GM19238 (cell line): ENCODE measurements around the gene RIPPLY1.

Experiments
- DNase-seq: peaks from one replicate; pipeline ENCODE4 v3.0.0; 2011; ENCODE audit warnings: low spot score; ENCODE audit not compliant: insufficient read length

Gene RIPPLY1, protein sequence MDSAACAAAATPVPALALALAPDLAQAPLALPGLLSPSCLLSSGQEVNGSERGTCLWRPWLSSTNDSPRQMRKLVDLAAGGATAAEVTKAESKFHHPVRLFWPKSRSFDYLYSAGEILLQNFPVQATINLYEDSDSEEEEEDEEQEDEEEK

GRCh38 chrX:106903291-106903824 lies at the start of gene RIPPLY1:
RIPPLY1 (minus strand) TSS chrX:106903341; CDS start chrX:106903287, 54 bp downstream.
- DNase-seq, result no peak

- DNase-seq, result no peak
Observed at GRCh38 chrX:106952538-106952937, 49.4 kb upstream of the RIPPLY1 start.

DNA sequence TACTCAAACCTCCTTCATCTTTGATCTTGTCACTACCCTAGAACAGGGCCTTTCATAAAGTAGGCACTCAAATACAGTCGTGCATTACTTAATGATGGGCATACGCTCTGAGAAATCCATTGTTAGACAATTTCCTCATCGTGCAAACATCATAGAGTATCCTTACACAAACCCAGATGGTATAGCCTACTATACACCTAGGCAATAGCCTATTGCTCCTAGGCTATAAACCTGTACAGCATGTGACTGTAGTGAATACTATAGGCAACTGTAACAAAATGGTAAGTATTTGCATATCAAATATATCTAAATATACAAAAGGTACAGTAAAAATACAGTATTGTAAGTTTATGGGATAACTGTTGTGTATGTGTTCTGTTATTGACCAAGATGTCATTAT lies 48.9 kb upstream of the RIPPLY1 start:
- no peak for DNase-seq

DNA sequence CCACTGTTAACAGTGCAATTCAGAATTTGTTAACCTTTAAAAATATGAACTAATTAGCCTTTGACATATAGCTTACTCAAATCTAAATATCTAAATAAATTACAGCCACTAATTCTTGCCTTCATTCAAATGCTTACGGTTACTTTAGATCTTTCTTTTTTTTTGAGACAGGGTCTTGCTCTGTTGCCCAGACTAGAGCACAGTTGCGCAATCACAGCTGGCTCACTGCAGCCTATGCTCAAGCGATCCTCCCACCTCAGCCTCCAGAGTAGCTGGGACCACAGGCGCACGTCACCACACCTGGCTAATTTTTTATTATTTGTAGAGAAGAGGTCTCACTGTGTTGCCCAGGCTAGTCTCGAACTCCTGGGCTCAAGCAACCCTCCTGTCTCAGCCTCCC lies 48.1 kb upstream of the RIPPLY1 start:
- DNase-seq, result no peak

GRCh38 chrX:106950381-106950780 lies 47.2 kb upstream of the RIPPLY1 start:
- no peak for DNase-seq

GRCh38 chrX:106949366-106949765 lies 46.2 kb upstream of the RIPPLY1 start:
- DNase-seq, result no peak

- DNase-seq, result no peak
Observed at GRCh38 chrX:106948641-106949040, 45.5 kb upstream of the RIPPLY1 start.

DNA sequence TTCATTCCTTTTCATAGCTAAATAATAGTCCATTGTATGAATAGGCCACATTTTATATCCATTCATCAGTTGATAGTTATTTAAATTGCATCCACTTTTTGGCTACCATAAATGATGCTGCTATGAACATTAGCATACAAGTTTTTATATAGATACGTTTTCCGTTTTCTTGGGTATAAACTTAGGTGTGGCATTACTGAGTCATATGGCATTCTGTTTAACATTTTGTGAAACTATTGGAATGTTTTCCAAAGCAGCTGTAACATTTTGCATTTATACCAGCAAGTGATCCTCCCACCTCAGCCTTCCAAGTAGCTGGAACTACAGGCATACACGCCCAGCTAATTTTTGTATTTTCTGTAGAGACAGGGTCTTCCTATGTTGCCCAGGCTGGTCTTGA lies 43.3 kb upstream of the RIPPLY1 start:
- DNase-seq, result no peak

- no peak for DNase-seq
Observed at GRCh38 chrX:106940068-106940467, 36.9 kb upstream of the RIPPLY1 start.

DNA sequence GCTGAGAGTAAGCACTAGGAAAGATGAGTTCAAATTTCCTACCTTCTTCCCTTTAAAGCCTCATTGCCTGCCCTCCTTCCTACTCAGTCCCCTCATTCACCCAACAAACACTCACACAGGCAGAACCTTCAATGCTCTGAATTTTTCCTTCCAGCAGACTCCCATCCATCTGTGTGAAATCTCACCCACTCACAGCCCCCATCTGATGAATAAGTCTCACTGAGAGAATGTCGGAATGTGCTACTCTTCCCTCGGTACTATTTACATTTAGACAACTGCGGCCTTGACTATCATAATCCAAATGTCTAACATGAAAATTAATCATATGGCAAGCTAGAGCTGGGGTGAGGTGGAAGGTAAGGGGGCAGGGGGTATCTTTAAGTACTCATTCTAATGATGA lies 36.4 kb upstream of the RIPPLY1 start:
- no peak for DNase-seq

DNA sequence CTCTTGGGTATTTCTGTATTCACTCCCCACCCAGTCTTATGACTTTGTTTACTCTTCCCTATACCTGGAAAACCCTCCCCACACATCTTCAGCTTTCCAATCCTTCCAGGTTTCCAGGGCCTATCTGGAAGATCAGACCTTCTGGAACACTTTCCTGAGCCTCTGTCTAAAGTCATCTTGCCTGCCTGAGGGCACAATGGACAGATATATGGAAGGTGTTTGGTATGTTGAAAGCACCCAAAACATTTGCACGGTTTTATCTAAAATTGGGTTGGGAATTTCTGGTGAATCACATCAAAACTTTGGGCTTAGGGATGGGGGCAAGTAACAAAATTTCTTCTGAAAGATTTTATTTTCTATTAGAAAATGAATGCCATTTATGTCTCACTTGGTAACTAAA lies 33.1 kb upstream of the RIPPLY1 start:
- no peak for DNase-seq

DNA sequence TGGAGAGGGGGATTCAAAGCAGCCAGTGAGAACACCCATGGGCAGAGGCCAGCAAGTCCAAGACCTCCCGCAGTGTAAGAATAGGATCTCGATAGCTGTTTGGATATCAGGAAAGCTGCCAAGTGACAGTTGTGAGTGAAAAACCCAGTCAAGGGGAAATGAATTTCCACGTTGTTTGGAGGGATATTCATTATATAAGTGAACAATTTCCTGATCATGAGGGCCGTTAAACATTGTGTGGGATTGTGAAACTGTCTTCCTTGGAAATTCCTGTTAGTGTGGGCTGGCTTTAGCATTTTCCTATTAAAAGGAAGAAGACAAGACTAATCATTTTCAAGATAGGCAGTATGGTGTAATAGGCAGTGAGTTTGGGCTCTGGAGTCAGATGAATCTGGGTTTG lies 32.0 kb upstream of the RIPPLY1 start:
- DNase-seq, result no peak

- no peak for DNase-seq
Observed at GRCh38 chrX:106933538-106933961, 30.4 kb upstream of the RIPPLY1 start.

DNA sequence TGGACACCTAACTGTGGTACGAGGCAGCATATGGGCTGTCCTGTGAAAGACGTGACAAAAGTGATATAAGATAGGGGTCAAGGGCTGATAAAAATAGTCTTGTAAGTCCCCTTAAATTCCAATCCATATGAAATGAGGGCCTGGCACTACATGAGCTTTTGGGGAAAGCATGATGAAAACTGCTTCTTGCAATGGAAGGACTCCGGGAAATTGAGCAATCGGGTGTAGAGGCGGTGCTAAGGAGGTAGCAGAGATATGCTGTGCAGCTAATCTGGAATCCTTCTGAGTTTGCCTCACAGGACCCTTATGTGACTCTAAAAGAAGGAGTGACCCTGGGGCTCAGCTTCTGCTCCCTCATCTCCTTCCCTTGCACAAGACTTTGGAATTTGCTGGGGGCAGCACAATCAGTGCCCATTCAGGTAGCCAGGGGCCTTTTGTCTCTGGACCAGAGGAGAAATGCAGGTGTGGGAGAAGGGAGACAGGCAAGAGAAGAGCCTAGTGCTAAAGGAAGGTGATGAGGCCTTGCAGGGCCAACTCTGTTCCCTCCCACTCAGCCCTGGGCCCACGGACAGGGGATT lies 29.9 kb upstream of the RIPPLY1 start:
- DNase-seq, result no peak

GRCh38 chrX:106932492-106932923 lies 29.4 kb upstream of the RIPPLY1 start:
- DNase-seq, result no peak

DNA sequence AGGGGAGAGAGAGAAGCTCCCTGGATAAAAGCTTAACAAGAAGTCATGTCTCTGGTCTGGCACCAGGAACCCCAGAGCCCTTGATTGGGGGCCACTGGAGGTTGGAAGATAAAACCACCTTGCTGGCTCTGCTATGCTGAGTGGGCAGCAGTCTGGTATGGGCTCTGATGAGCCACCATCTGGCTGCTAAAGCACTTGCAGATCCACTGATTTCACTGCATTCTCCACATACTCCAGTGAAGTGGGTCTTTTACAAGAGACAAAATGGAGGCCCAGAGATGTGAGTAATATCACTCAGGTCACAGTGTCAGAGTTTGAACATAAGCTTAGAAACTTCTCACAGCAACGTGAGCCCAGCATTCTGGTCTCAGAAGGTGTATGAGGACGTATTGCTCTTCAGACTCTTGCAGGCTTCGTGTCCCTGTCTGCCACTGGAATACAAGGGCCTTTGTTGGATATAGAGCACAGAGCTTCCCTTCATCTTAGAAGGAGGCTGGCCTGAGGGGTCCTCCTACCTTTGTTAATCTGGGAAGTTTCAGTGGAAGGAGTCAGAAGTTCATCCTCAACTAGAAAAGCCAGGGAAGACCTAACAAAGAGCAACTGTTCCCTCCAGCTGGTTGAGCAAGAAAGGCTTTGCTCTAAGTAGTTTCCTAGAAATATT lies 28.8 kb upstream of the RIPPLY1 start:
- DNase-seq, result no peak

DNA sequence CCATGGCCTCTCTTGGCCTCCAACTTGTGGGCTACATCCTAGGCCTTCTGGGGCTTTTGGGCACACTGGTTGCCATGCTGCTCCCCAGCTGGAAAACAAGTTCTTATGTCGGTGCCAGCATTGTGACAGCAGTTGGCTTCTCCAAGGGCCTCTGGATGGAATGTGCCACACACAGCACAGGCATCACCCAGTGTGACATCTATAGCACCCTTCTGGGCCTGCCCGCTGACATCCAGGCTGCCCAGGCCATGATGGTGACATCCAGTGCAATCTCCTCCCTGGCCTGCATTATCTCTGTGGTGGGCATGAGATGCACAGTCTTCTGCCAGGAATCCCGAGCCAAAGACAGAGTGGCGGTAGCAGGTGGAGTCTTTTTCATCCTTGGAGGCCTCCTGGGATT lies 25.1 kb upstream of the RIPPLY1 start:
- no peak for DNase-seq

DNA sequence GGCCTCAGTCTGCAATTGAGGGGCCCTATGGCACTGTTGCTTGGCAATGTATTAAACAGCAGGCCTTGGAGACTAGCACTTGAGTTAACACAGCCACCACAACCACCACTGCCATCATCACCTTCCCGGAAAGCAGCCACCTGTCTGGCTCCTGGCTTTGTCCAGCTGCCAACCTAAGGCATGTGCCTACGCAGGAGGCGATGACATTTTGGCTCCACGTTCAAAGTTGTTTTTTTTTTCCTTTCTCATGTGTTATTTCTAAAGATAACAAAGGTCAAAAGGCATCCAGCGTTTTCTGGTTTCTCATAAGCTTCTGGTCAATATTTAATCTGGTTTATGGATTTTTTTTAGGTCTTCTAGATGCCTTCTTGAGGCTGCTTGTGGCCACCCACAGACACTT lies 24.6 kb upstream of the RIPPLY1 start:
- DNase-seq, result no peak

DNA sequence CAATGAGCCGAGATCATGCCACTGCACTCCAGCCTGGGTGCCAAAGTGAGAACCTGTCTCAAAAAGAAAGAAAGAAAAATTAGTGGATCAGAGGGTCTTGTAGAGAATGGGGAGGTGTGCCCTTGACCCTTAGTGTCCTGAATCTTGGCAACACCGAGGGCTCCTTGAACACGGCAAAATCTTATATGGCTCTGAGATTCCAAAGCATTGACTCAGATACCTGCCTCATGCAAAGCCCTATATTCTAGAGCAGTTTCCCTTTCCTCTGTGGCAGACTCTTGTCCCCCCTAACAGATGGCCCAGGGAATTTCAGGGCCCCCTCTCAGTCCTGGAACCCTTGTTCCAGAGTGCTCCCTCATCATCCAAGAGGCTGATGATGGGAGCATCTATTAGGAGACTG lies 23.9 kb upstream of the RIPPLY1 start:
- no peak for DNase-seq

DNA sequence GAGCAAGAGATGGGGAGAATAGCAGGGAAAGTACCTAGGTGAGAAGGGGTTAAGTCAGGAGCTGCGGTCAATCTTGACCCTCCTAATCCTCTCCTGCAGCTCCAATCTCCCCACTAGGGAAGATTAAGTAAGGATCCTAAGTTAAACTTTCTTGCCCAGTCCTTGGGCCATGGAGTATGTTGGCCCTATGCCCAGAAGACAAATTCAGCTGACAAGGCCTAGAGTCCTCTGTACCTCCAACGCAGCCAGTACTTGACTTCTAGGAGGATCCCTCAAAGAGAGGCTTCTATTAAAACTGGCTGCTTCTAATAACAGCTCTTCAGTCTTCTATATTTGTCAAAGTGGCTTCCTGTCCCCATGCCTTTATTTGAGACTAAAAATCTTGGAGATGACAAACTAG lies 18.5 kb upstream of the RIPPLY1 start:
- DNase-seq, result no peak

DNA sequence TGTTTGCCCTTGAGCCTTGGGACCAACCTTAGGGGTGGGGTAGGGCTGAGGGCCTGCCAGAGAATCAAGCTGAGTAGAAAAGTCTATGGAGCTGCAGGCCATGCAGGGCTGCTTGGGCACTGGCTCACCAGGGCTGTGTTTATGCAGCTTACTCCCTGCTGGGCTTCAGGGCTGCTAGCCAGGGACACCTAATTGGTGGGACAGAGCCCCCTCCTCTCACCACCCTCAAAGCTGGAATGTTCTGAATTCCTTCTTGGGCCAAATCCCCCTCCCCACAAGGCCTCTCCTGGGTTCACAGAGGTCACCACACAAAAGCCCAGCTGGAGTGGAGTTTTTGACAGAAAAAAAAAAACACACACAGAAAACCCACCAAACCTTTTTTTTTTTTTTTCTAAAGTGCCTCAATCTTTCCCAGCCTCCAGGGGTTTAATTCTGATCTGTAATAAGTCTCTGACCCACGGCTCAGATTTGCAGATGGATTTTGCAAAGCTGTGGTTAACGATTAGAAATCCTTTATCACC lies 16.9 kb upstream of the RIPPLY1 start, which contains the start of gene CLDN2:
CLDN2 (plus strand) TSS at position 471 of the 521 bp plus-strand sequence. CDS start 7,827 bp downstream, outside the sequence.
- no peak for DNase-seq

GRCh38 chrX:106917830-106918500 lies 14.8 kb upstream of the RIPPLY1 start:
- DNase-seq, result no peak
